OCI-LY3 (cell line): ENCODE measurements around the gene LIN7B.

ENCODE experiments used
- H2AFZ ChIP-seq: fragments of 200-600, 300-600 bp; shearing (Covaris generic); 2 replicates; pipeline ENCODE4 v1.6.0; 2014; ENCODE audit warnings: antibody characterized with exemption, low read depth, low read length
- H3K27ac ChIP-seq: fragments of 200-600, 300-600 bp; sonication (generic); 2 replicates; pipeline ENCODE4 v1.5.1; 2014; ENCODE audit warnings: mild to moderate bottlenecking, low read length, moderate library complexity, mixed read lengths
- H3K27me3 ChIP-seq: fragments of 200-600, 300-600 bp; sonication (generic); 2 replicates; pipeline ENCODE4 v1.6.1; 2014; ENCODE audit warnings: low read depth, low read length, mixed read lengths
- H3K36me3 ChIP-seq: fragments of 200-600, 300-600 bp; sonication (generic); replicated peaks from 2 replicates; pipeline ENCODE3; 2014; ENCODE audit warnings: low read depth, low read length, mixed read lengths
- H3K4me1 ChIP-seq: fragments of 300-600, 200-600 bp; sonication (generic); 2 replicates; pipeline ENCODE4 v1.6.1; 2014; ENCODE audit warnings: low read length, mixed read lengths
- H3K4me2 ChIP-seq: fragments of 200-600, 300-600 bp; sonication (generic); 2 replicates; pipeline ENCODE4 v1.6.1; 2014; ENCODE audit warnings: low read length, mixed read lengths
- H3K4me3 ChIP-seq: fragments of 300-600, 200-600 bp; sonication (generic); 2 replicates; pipeline ENCODE4 v1.5.1; 2014; ENCODE audit warnings: antibody characterized with exemption, mild to moderate bottlenecking, low read length, moderate library complexity
- H3K79me2 ChIP-seq: fragments of 300-600, 200-600 bp; shearing (Covaris generic); 2 replicates; pipeline ENCODE4 v1.6.1; 2014; ENCODE audit warnings: mild to moderate bottlenecking, low read length, mixed read lengths
- H3K9ac ChIP-seq: fragments of 300-600, 200-600 bp; shearing (Covaris generic); 2 replicates; pipeline ENCODE4 v1.6.0; 2014; ENCODE audit warnings: mild to moderate bottlenecking, low read length, moderate library complexity
- H3K9me3 ChIP-seq: fragments of 200-600, 300-600 bp; shearing (Covaris generic); 2 replicates; pipeline ENCODE4 v1.6.1; 2014; ENCODE audit warnings: low read length, mixed read lengths; ENCODE audit not compliant: insufficient read depth
- H4K20me1 ChIP-seq: fragments of 200-600, 300-600 bp; sonication (generic); 2 replicates; pipeline ENCODE4 v1.6.1; 2016; ENCODE audit warnings: low read length, mixed read lengths; ENCODE audit not compliant: insufficient read depth
- EZH2phosphoT487 ChIP-seq: fragments of 200-600 bp; shearing (Covaris generic); IDR thresholded peaks from 2 replicates; pipeline ENCODE4 v1.6.1; 2018; ENCODE audit warnings: antibody characterized with exemption, mixed run types, low read depth
- TF ChIP-seq, protein P1 (sequence below): fragments of 200-600, 300-600 bp; sonication (generic); IDR thresholded peaks from 2 replicates; pipeline ENCODE4 v1.5.1; 2014; ENCODE audit warnings: antibody characterized with exemption, low read length, low read depth

Gene LIN7B

DNA sequence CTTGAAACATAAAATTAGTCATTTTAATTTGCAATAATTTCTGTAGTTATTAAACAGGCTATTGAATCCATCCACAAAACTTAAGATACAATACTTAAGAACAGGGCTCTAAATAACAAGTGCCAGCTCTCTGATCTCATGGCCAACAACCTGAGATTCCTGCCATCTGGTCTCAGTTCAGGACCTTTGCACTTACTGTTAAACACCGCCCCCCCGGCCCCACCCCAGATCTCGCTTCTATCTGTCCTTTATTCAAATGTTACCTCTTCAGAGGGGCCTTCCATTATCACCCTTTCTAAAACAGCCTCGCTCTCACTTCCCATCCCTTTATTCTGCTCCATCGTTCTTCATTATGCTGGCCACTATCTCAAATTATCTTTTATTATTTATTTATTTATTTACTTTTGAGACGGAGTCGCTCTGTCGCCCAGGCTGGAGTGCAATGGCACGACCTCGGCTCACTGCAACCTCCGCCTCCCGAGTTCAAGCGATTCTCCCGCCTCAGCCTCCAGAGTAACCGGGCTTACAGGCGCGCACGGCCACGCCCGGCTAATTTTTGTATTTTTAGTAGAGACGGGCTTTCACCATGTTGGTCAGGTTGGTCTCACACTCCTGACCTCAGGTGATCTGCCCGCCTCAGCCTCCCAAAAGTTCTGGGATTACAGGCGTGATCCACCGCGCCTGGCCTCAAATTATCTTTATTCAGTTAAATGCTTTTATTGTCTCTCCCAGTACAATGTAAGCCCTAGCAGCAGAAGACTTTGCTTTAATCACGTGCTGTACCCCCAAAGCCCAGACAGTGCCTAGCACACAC lies 29.8 kb upstream of the LIN7B start:
- Histone ChIP-seq H3K27me3 (no peaks in the 10 kb centered on the region), H3K4me2 (peak overlapping the region; percentile 90), H4K20me1 (peaks cover 34% of the 10 kb centered on the region), H3K9ac (peak overlapping the region; percentile 92), H3K27ac (peak overlapping the region; percentile 60), H3K79me2 (peaks cover 42% of the 10 kb centered on the region), H3K9me3 (no peaks in the 10 kb centered on the region), H3K4me3 (peak overlapping the region; percentile 92), H3K4me1 (peaks cover 14% of the 10 kb centered on the region), H2AFZ (peak overlapping the region; percentile 92), H3K36me3 (peaks cover 28% of the 10 kb centered on the region)
- TF ChIP-seq EZH2phosphoT487, result no peak
- TF ChIP-seq, protein P1, sequence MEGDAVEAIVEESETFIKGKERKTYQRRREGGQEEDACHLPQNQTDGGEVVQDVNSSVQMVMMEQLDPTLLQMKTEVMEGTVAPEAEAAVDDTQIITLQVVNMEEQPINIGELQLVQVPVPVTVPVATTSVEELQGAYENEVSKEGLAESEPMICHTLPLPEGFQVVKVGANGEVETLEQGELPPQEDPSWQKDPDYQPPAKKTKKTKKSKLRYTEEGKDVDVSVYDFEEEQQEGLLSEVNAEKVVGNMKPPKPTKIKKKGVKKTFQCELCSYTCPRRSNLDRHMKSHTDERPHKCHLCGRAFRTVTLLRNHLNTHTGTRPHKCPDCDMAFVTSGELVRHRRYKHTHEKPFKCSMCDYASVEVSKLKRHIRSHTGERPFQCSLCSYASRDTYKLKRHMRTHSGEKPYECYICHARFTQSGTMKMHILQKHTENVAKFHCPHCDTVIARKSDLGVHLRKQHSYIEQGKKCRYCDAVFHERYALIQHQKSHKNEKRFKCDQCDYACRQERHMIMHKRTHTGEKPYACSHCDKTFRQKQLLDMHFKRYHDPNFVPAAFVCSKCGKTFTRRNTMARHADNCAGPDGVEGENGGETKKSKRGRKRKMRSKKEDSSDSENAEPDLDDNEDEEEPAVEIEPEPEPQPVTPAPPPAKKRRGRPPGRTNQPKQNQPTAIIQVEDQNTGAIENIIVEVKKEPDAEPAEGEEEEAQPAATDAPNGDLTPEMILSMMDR, result no peak

GRCh38 chr19:49085020-49085867 lies 28.9 kb upstream of the LIN7B start, which contains the start of gene SNRNP70:
Gene SNRNP70 (plus strand): TSS chr19:49085451. CDS start chr19:49086415, 964 bp downstream.
- no peaks in the 10 kb centered on the region for H3K27me3 ChIP-seq
- TF ChIP-seq, protein P1, result no peak
- no peak for TF ChIP-seq EZH2phosphoT487
- H3K9ac ChIP-seq, result peak within 1 kb of the TSS; percentile 92
- peaks cover 33% of the 10 kb centered on the region for H3K36me3 ChIP-seq
- no peaks in the 10 kb centered on the region for H3K9me3 ChIP-seq
- H4K20me1 ChIP-seq, result peaks cover 36% of the 10 kb centered on the region
- H2AFZ ChIP-seq, result peak within 1 kb of the TSS; percentile 92
- peak within 1 kb of the TSS; percentile 60 for H3K27ac ChIP-seq
- peak within 1 kb of the TSS; percentile 95 for H3K4me2 ChIP-seq
- peaks cover 14% of the 10 kb centered on the region for H3K4me1 ChIP-seq
- H3K4me3 ChIP-seq, result peak within 1 kb of the TSS; percentile 92
- H3K79me2 ChIP-seq, result peaks cover 50% of the 10 kb centered on the region

DNA sequence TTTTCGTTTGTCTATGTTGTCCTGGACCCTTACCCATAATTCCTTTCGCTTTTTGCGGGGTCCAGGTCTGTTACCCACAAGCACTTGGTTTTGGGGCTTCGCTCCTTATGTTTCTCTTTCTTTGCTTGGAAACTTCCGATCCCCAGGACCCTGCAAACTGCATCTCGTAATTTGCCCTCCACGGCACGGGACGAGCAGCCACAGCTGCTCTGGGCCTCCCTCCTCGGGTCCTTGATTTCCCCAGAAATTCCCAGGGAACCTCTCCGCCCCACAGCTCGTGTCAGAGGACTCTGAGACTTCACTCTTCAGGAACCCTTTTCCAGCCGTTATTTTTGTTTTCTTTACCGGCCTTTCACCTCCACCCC lies 28.3 kb upstream of the LIN7B start:
- no peaks in the 10 kb centered on the region for H3K9me3 ChIP-seq
- peak overlapping the region; percentile 95 for H3K4me2 ChIP-seq
- no peak overlapping the region for H2AFZ ChIP-seq
- peaks cover 14% of the 10 kb centered on the region for H3K4me1 ChIP-seq
- no peak for TF ChIP-seq EZH2phosphoT487
- TF ChIP-seq, protein P1, result no peak
- H3K27ac ChIP-seq, result peak overlapping the region; percentile 60
- peaks cover 56% of the 10 kb centered on the region for H3K79me2 ChIP-seq
- no peaks in the 10 kb centered on the region for H3K27me3 ChIP-seq
- peaks cover 40% of the 10 kb centered on the region for H3K36me3 ChIP-seq
- peak overlapping the region; percentile 92 for H3K9ac ChIP-seq
- peaks cover 42% of the 10 kb centered on the region for H4K20me1 ChIP-seq
- peak overlapping the region; percentile 92 for H3K4me3 ChIP-seq

- H4K20me1 ChIP-seq, result peaks cover 44% of the 10 kb centered on the region
- H3K79me2 ChIP-seq, result peaks cover 61% of the 10 kb centered on the region
- H3K36me3 ChIP-seq, result peaks cover 42% of the 10 kb centered on the region
- TF ChIP-seq, protein P1, result no peak
- TF ChIP-seq EZH2phosphoT487, result no peak
- peak overlapping the region; percentile 92 for H3K9ac ChIP-seq
- H3K4me2 ChIP-seq, result peak overlapping the region; percentile 95
- peak overlapping the region; percentile 60 for H3K27ac ChIP-seq
- H3K4me3 ChIP-seq, result peak overlapping the region; percentile 92
- H2AFZ ChIP-seq, result no peak overlapping the region
- H3K9me3 ChIP-seq, result no peaks in the 10 kb centered on the region
- no peaks in the 10 kb centered on the region for H3K27me3 ChIP-seq
- peaks cover 14% of the 10 kb centered on the region for H3K4me1 ChIP-seq
These were observed 27.9 kb upstream of the LIN7B start for GRCh38 chr19:49086296-49086695.
